HG03025 (cell line): Measurements from ENCODE around the gene PRDM15.

ENCODE experiments used
- ATAC-seq: cut with Tn5 transposase; IDR thresholded peaks from one replicate; pipeline ENCODE4 v1.9.1; 2021; ENCODE audit warnings: mild to moderate bottlenecking, moderate library complexity; ENCODE audit not compliant: unreplicated experiment, low FRiP score

Gene PRDM15

GRCh38 chr21:41827951-41828883 lies 50.9 kb downstream of the PRDM15 start:
- no peak for ATAC-seq

GRCh38 chr21:41825881-41826280 lies 53.3 kb downstream of the PRDM15 start:
- no peak for ATAC-seq

GRCh38 chr21:41825216-41825615 lies 53.9 kb downstream of the PRDM15 start:
- ATAC-seq = no peak

- no peak for ATAC-seq
These were observed 54.5 kb downstream of the PRDM15 start for GRCh38 chr21:41824466-41825207.

- no peak for ATAC-seq
These were observed 55.2 kb downstream of the PRDM15 start for GRCh38 chr21:41823906-41824305.

GRCh38 chr21:41823166-41823565 lies 56.0 kb downstream of the PRDM15 start:
- ATAC-seq = no peak

- no peak for ATAC-seq
These were observed 57.2 kb downstream of the PRDM15 start for GRCh38 chr21:41821756-41822431.

GRCh38 chr21:41821081-41821755 lies 57.9 kb downstream of the PRDM15 start:
- no peak for ATAC-seq

GRCh38 chr21:41820384-41821080 lies 58.6 kb downstream of the PRDM15 start:
- ATAC-seq = no peak

- no peak for ATAC-seq
These were observed 59.3 kb downstream of the PRDM15 start for GRCh38 chr21:41819856-41820281.

GRCh38 chr21:41819236-41819855 lies 59.8 kb downstream of the PRDM15 start:
- ATAC-seq = no peak

- no peak for ATAC-seq
These were observed 61.0 kb downstream of the PRDM15 start for GRCh38 chr21:41817877-41818855.

- no peak for ATAC-seq
These were observed 61.9 kb downstream of the PRDM15 start for GRCh38 chr21:41817228-41817627.

GRCh38 chr21:41816583-41817165 lies 62.5 kb downstream of the PRDM15 start:
- ATAC-seq = no peak

GRCh38 chr21:41815652-41816582 lies 63.2 kb downstream of the PRDM15 start:
- no peak for ATAC-seq

GRCh38 chr21:41813226-41813625 lies 65.9 kb downstream of the PRDM15 start:
- ATAC-seq = no peak

GRCh38 chr21:41812679-41813078 lies 66.5 kb downstream of the PRDM15 start:
- no peak for ATAC-seq
